OCI-LY7 (cell line): ENCODE data around the gene DHCR7.

Experiments used
- EZH2phosphoT487 ChIP-seq: fragments of 200-600 bp; sonication (generic); IDR thresholded peaks from 2 replicates; pipeline ENCODE4 v1.6.1; 2018; ENCODE audit warnings: low read depth, borderline replicate concordance, mild to moderate bottlenecking, mixed run types, antibody characterized with exemption, low read length, moderate library complexity, mixed read lengths
- TF ChIP-seq, protein P1 (sequence below): fragments of 200-600 bp; sonication (generic); conservative IDR thresholded peaks from 2 replicates; pipeline ENCODE4 v1.5.1; 2014; ENCODE audit warnings: mild to moderate bottlenecking, antibody characterized with exemption, low read length, moderate library complexity, mixed read lengths

- TF ChIP-seq, protein P1, sequence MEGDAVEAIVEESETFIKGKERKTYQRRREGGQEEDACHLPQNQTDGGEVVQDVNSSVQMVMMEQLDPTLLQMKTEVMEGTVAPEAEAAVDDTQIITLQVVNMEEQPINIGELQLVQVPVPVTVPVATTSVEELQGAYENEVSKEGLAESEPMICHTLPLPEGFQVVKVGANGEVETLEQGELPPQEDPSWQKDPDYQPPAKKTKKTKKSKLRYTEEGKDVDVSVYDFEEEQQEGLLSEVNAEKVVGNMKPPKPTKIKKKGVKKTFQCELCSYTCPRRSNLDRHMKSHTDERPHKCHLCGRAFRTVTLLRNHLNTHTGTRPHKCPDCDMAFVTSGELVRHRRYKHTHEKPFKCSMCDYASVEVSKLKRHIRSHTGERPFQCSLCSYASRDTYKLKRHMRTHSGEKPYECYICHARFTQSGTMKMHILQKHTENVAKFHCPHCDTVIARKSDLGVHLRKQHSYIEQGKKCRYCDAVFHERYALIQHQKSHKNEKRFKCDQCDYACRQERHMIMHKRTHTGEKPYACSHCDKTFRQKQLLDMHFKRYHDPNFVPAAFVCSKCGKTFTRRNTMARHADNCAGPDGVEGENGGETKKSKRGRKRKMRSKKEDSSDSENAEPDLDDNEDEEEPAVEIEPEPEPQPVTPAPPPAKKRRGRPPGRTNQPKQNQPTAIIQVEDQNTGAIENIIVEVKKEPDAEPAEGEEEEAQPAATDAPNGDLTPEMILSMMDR, result no peak
- TF ChIP-seq EZH2phosphoT487, result no peak
Observed at GRCh38 chr11:71402878-71403277, 45.3 kb downstream of the DHCR7 start.
